A673 (cell line): ENCODE data around the gene JMJD1C.

Source experiments
- EZH2 ChIP-seq: fragments of 200-600 bp; sonication (generic); IDR thresholded peaks from 2 replicates; pipeline ENCODE4 v1.6.1; 2017; ENCODE audit warnings: borderline replicate concordance, low read depth, mild to moderate bottlenecking, mixed read lengths, antibody characterized with exemption, low read length; ENCODE audit not compliant: poor library complexity, severe bottlenecking
- TF ChIP-seq, protein P1 (sequence below): fragments of 300-800, 200-600 bp; sonication (generic); conservative IDR thresholded peaks from 2 replicates; pipeline ENCODE4 v1.5.1; 2017; ENCODE audit warnings: low read depth, mild to moderate bottlenecking, antibody characterized with exemption, low read length, moderate library complexity, mixed read lengths

DNA sequence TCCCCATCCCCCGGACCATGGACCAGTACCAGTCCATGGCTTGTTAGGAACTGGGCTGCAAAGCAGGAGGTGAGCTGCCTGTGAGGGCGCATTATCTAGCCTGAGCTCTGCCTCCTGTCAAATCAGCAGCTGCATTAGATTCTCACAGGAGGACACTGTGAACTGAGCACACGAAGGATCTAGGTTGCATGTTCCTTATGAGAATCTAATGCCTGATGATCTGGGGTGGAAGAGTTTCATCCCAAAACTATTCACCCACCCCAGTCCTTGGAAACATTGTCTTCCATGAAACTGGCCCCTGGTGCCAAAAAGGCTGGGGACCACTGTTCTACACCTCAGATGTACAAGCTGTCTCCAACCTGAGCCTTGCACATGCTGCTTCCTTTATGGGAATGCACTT lies 24.1 kb upstream of the JMJD1C start:
- TF ChIP-seq, protein P1, sequence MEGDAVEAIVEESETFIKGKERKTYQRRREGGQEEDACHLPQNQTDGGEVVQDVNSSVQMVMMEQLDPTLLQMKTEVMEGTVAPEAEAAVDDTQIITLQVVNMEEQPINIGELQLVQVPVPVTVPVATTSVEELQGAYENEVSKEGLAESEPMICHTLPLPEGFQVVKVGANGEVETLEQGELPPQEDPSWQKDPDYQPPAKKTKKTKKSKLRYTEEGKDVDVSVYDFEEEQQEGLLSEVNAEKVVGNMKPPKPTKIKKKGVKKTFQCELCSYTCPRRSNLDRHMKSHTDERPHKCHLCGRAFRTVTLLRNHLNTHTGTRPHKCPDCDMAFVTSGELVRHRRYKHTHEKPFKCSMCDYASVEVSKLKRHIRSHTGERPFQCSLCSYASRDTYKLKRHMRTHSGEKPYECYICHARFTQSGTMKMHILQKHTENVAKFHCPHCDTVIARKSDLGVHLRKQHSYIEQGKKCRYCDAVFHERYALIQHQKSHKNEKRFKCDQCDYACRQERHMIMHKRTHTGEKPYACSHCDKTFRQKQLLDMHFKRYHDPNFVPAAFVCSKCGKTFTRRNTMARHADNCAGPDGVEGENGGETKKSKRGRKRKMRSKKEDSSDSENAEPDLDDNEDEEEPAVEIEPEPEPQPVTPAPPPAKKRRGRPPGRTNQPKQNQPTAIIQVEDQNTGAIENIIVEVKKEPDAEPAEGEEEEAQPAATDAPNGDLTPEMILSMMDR = no peak
- TF ChIP-seq EZH2 = no peak
